Peyer's patch (tissue), 4 donors: Measurements from ENCODE around the gene TBX21. TPM values are rescaled to one million over a fixed set of nuclear protein-coding genes. Genes with fewer than 3 reads are reported as not detected.
"Not testable (repeated sequence)": the region's sequence is repeated elsewhere in the genome, so short reads cannot be mapped to it uniquely, and the experiment has no call there.

Source experiments
- DNase-seq, 3 donors: peaks; one replicate each; pipeline ENCODE4 v3.0.0-alpha.2; 2017 to 2019
- H3K27ac ChIP-seq, 4 donors: fragments of 200-600 bp; sonication (generic); one replicate each; pipeline ENCODE4 v1.5.1; 2016 to 2019
- H3K27me3 ChIP-seq, 2 donors: fragments of 200-600 bp; sonication (generic); one replicate each; pipeline ENCODE4 v1.5.1; 2019
- H3K36me3 ChIP-seq, 3 donors: fragments of 200-600 bp; sonication (generic); one replicate each; pipeline ENCODE4 v1.5.1; 2016 to 2019
- H3K4me1 ChIP-seq, 4 donors: fragments of 200-600 bp; sonication (generic); one replicate each; pipeline ENCODE4 v1.5.1; 2016 to 2019
- H3K4me3 ChIP-seq, 4 donors: fragments of 200-600 bp; sonication (generic); 1 replicate in 3 of 4; 2 replicates in 1 of 4; pipeline ENCODE4 v1.5.1; 2016 to 2019; ENCODE audit warnings: mild to moderate bottlenecking in 1 of 4
- H3K9me3 ChIP-seq, 4 donors: fragments of 200-600 bp; sonication (generic); one replicate each; pipeline ENCODE4 v1.5.1; 2016 to 2019; ENCODE audit warnings: mild to moderate bottlenecking in 1 of 4
- CTCF ChIP-seq, 6 experiments: fragments of 450-650 bp in 4 of 6; fragments of 200-600 bp in 2 of 6; sonication (generic) in 1 of 6; IDR thresholded peaks; one replicate each; pipeline ENCODE4 v1.5.1; 2017 to 2019; ENCODE audit warnings: antibody characterized with exemption in 6 of 6, mild to moderate bottlenecking in 3 of 6, moderate library complexity in 1 of 6
- POLR2A ChIP-seq, 2 donors: fragments of 450-650 bp; IDR thresholded peaks; one replicate each; pipeline ENCODE4 v1.5.1; 2017; ENCODE audit warnings: antibody characterized with exemption in 2 of 2, mild to moderate bottlenecking in 2 of 2, moderate library complexity in 2 of 2
- total RNA-seq, 4 donors: library from RNA; depleted of rRNA; stranded (reverse); fragments of >200 nt; gene quantifications; one replicate each; pipeline ENCODE4 v1.1.0, GENCODE V29; 2016

Gene TBX21
- total RNA-seq, 4 donors from 2014 or later: 0.53 to 0.85 (median 0.67) TPM; not detected in 1

- H3K4me1 ChIP-seq: no peaks in the 10 kb centered on the region
- peaks cover 0 to 6% (median 2%) of the 10 kb centered on the region in 4 donors for H3K9me3 ChIP-seq
- H3K27me3 ChIP-seq: no peaks in the 10 kb centered on the region
- no peak overlapping the region for H3K4me3 ChIP-seq
- TF ChIP-seq POLR2A (IDR thresholded peaks at IDR 0.05): no peak
- no peak for TF ChIP-seq CTCF (IDR thresholded peaks at IDR 0.05)
- DNase-seq: no peak
- no peaks in the 10 kb centered on the region for H3K36me3 ChIP-seq
- no peak overlapping the region for H3K27ac ChIP-seq
Observed at GRCh38 chr17:47763913-47764582, 31.0 kb downstream of the TBX21 start.

- H3K4me1 ChIP-seq, DNase-seq, H3K4me3 ChIP-seq, H3K36me3 ChIP-seq, H3K9me3 ChIP-seq, H3K27me3 ChIP-seq, H3K27ac ChIP-seq: not testable (repeated sequence)
Observed at GRCh38 chr17:47773649-47774048, 40.6 kb downstream of the TBX21 start.

- TF ChIP-seq POLR2A (IDR thresholded peaks at IDR 0.05) (no peak), CTCF (IDR thresholded peaks at IDR 0.05) (no peak)
- Histone ChIP-seq H3K27me3 (peaks cover 0 to 8% of the 10 kb centered on the region in 2 donors), H3K27ac (no peak overlapping the region)
Observed at GRCh38 chr17:47774331-47774730, 41.3 kb downstream of the TBX21 start.

GRCh38 chr17:47774987-47775580 is 42.0 kb downstream of the TBX21 start:
- no peak for TF ChIP-seq CTCF (IDR thresholded peaks at IDR 0.05)
- TF ChIP-seq POLR2A (IDR thresholded peaks at IDR 0.05): no peak
- Histone ChIP-seq H3K9me3 (no peaks in the 10 kb centered on the region), H3K4me1 (no peaks in the 10 kb centered on the region), H3K27ac (no peak overlapping the region), H3K4me3 (no peak overlapping the region), H3K36me3 (no peaks in the 10 kb centered on the region), H3K27me3 (peaks cover 0 to 8% of the 10 kb centered on the region in 2 donors)
- DNase-seq: no peak

More at GRCh38 chr17:47774331-47774730, 41.3 kb downstream of the TBX21 start:
- H3K9me3 ChIP-seq: no peaks in the 10 kb centered on the region
- H3K4me1 ChIP-seq: no peaks in the 10 kb centered on the region
- no peaks in the 10 kb centered on the region for H3K36me3 ChIP-seq
- H3K4me3 ChIP-seq: no peak overlapping the region
- DNase-seq: no peak

- Histone ChIP-seq H3K27me3 (peaks cover 0 to 8% of the 10 kb centered on the region in 2 donors), H3K27ac (no peak overlapping the region), H3K9me3 (no peaks in the 10 kb centered on the region), H3K4me1 (no peaks in the 10 kb centered on the region), H3K36me3 (no peaks in the 10 kb centered on the region), H3K4me3 (no peak overlapping the region)
- TF ChIP-seq CTCF (IDR thresholded peaks at IDR 0.05) (peak; percentile 55 to 83 (median 78)), POLR2A (IDR thresholded peaks at IDR 0.05) (no peak)
- peak in 1 of 3 donors; percentile 63 for DNase-seq
Observed at GRCh38 chr17:47776330-47777197, 43.5 kb downstream of the TBX21 start.
